Esophagus squamous epithelium (tissue), 4 donors: ENCODE measurements around the gene SCD5.

Source experiments
- CTCF ChIP-seq, 6 experiments: fragments of 450-650 bp in 4 of 6; fragments of 200-600 bp in 2 of 6; sonication (generic) in 2 of 6; IDR thresholded peaks; one replicate each; pipeline ENCODE4 v1.5.1; 2016 to 2019; ENCODE audit warnings: antibody characterized with exemption in 6 of 6, mild to moderate bottlenecking in 4 of 6, moderate library complexity in 4 of 6
- POLR2A ChIP-seq, 4 donors: fragments of 450-650 bp; IDR thresholded peaks; one replicate each; pipeline ENCODE4 v1.6.1; 2017; ENCODE audit warnings: antibody characterized with exemption in 4 of 4, mild to moderate bottlenecking in 4 of 4, moderate library complexity in 3 of 4

GRCh38 chr4:82644734-82645126, 153.9 kb downstream of the SCD5 start:
- TF ChIP-seq CTCF (IDR thresholded peaks at IDR 0.05) (no peak), POLR2A (IDR thresholded peaks at IDR 0.05) (no peak)
